NCI-H2107 treated with DMSO at 0.1 percent for 48 hours (cell line): ENCODE results near the gene CACNA1S.

ENCODE experiments used
- DNase-seq: peaks from one replicate; lab custom pipeline; 2025; ENCODE audit not compliant: unreplicated experiment; lab: John Stamatoyannopoulos, UW

Gene CACNA1S

GRCh38 chr1:201140235-201140940, 28.2 kb upstream of the CACNA1S start:
- peak; percentile 57 for DNase-seq

- DNase-seq = no peak
These were observed 27.5 kb upstream of the CACNA1S start for GRCh38 chr1:201139756-201140155.

DNA sequence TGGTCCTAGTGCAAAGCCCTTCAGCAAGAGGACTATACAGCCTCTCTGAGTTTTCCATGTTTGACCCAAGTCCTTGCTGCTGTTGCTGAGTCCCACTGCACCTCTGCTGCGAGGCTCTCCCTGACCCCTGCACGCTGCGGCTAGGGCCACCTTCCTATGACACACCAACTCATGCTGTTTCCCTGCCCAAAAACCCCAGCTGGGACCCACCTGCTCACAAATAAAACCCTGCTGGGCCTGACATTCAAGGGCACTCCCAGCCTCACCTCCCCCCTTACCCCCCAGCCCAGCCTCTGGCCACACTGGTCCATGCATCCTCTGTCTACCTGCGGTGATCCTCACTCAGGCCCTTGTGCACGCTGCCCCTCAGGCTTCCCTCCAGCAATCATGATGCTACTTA, 27.1 kb upstream of the CACNA1S start:
- DNase-seq = no peak

- DNase-seq = no peak
These were observed 26.1 kb upstream of the CACNA1S start for GRCh38 chr1:201138311-201138840.

DNA sequence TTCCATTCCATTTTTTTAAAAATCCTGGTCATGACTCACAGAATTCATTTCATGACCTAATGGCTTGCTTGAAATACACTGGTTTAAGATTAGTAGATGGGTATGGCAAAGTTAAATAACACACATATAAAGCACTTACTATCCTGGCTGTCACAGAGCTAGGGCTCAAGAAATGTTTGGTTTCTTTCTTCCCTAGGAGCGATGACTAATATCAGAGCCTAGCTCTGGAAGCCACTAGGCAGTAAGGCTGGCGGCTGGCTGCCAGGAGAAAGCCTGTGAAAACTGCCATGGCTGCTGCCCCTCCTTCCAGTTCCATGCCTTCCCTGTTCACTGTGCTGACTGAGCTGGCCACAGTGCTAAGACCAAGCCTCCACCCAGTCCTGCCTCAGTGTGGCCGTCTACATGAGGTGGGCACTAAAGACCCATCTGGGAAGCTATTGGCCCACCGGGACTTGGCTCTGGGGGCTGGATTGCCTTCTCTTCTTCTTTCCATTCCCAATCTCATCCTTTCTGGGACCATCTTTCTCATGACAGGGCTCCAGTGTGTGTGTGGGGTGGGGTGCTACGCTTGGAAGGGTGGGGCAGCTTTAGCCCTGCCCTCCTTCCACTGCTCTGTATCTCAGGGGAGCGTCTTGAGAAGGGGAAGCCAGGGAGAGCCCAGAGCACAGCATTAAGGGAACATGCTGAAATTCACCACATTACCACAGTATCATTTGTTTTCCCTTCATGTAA, 25.5 kb upstream of the CACNA1S start:
- no peak for DNase-seq

DNA sequence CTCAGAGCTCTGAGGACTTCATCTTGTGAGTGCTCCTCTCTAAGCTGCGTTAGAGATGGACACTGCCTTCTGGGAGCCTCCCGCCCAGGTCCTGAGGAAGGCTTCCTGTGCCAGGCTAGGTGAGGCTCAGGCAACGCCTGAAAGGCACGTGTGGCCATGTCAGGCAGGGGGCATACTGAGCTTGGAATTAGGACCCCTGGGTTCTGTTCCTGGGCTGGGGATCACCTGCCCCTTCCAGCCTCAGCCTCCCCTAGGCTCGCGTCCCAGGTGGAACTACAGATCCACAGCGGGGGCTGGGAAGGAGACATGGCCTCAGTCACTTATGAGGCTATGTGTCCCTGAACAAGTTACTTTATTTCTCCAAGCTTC, 24.8 kb upstream of the CACNA1S start:
- DNase-seq = no peak

DNA sequence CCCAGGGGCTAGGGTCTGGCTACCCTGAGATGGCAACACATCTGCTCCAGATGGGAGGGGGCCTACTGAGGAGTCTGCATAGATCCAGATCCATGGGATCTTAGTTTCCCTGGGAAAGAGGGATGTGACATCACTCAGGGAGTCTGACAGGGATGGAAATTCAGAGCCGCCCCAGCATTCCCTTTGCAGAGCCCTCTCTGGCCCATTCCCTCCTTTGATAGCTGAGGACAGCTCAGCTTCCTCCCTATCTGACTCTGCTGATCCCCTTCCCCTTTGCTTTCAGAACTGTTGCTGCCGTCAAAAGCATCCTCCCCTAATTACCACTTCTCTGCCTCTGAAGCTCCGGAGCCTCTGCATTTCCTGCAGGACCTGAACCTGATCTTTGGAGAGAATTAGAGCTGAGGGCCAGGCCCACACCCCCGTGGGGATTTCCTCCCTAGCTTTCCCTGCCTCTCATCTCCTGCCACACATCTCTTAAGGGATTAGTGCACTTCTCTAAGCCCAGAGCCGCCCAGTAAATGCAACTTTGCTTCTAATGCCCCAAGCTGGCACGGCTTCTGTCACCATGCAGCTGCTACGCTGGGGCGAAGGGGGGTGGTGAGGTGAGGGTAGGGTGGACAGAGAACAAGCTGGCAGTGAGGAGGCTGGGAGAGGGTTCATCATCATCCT, 24.3 kb upstream of the CACNA1S start:
- no peak for DNase-seq

DNA sequence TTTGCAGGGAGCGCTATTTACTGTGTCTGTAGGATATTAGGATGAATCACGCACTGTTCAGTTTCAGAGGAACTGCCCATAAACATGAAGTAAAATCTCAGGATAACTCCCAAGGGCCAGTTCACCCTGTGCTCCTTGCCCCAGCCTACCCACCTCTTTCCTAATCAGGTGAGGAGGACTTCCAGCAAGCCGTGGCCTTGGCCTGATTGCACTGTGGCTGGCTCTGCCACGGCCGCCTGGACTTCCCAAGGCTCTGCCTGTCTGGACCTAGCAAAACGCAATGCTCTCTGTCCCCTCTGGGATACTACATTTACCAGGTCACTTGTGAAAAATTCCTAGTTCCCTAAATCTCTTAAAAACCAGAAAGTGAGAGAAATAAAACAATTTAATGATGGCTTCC, 22.2 kb upstream of the CACNA1S start:
- DNase-seq = no peak

GRCh38 chr1:201131398-201131797, 19.2 kb upstream of the CACNA1S start:
- no peak for DNase-seq

DNA sequence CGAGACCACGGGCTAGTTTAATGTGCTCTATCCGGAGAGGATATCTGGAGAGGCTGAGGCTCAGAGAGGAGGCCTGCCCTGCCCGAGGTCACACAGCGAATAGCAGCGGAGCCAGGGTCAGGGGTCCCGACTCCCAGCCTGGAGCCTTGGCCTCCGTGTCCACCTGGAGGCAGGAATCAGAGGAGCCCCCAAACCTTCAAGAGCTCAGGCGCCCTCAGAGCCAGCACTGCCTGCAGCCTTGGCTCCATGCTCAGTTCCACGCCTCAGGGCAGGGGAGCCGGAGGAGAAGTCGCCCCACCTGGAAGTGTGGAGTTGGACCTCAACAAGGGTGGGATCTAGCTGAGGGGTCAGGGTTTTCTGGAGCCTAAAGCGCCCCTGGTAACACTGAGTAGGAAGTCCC, 16.7 kb upstream of the CACNA1S start:
- no peak for DNase-seq

GRCh38 chr1:201128476-201128875, 16.2 kb upstream of the CACNA1S start:
- no peak for DNase-seq

DNA sequence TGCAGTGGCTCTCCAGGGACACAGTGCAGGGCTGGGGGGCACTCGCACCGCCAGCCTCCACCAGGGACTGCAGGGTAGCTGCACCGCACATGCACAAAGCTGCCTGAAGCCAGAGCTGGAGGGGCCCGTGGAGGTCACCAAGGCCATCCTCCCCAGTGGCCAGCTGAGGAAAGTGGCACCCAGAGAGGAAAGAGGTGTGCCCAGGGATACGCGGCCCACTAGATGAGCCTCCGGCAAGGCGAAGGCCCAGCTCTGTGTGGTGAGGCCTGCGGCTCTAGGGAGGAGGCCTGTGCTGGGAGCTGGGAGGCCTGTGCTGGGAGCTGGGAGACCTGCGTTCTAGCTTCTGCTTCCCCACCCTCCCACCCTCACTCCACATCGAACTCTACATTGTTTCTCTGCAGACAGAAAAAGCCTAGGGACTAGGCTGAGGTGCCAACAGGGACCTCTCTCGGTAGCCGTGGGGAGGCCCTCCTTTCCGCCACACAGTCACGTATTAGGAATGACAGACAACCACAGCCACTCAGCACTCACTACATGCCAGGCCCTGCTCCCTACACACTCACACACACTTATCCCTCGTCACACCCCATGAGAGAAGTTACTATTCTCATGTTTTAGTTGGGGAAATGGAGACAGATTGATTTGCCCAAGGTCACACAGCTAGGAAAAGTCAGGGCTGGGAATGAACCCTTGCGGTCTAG, 15.7 kb upstream of the CACNA1S start:
- DNase-seq = no peak

- DNase-seq = no peak
These were observed 14.9 kb upstream of the CACNA1S start, which contains the start of gene ASCL5 for GRCh38 chr1:201126832-201127754. ASCL5 (minus strand) TSS chr1:201127184; CDS start chr1:201115372, 11,812 bp downstream.

DNA sequence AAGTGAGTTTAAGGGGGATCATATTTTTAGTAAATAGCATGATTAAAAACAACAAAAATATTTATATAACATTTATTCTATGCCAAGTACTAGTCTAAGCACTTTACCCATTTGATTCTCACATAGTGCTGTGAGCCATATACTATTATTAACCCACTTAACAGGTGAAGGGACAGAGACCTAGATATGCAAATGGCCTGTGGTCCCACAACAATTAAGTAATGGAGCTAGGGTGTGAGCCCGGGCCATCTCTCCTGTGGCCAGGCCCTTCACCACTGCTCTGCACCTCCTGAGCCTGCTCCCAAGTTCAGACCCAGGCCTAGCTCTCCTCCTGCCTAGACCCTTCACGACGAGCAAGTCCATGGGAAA, 14.2 kb upstream of the CACNA1S start:
- no peak for DNase-seq

GRCh38 chr1:201125800-201126199, 13.6 kb upstream of the CACNA1S start:
- no peak for DNase-seq

DNA sequence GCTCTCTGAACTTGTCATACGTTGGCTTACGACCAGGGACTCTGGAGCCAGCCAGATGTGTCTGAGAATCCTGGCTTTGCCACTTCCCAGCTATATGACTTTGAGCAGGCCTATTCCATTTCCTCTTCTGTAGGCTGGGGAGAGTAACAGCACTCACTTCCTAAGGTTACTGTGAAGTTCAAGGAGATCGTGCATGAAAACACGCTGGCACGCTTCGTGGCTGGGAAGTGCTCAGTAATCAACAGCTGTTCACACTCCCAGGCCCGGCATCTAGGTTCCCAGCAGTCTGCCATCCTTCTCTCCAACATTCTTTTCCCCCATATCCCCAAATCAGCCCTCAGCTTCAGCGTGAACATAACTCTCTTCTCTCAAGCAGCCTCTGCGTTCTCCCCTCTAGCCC, 12.8 kb upstream of the CACNA1S start:
- DNase-seq = no peak

DNA sequence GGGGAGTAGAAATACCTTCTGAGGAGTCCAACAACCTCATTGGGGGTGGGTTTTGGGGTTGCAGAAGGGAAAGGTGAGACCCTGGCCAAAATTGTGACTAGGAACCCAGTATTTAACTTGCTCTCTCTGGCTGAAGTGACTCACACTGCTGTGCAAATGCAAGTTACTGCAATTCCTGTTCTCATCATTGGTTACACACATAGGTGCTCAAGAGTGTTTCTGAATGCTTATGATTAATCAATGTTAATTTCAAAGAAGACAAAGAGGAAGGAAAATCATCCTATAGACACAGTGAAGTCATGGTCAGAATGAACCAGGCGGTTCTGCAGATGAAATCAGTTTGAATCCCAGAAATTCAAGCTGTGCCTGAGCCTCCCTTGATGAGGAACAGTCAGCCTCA, 11.6 kb upstream of the CACNA1S start:
- no peak for DNase-seq

DNA sequence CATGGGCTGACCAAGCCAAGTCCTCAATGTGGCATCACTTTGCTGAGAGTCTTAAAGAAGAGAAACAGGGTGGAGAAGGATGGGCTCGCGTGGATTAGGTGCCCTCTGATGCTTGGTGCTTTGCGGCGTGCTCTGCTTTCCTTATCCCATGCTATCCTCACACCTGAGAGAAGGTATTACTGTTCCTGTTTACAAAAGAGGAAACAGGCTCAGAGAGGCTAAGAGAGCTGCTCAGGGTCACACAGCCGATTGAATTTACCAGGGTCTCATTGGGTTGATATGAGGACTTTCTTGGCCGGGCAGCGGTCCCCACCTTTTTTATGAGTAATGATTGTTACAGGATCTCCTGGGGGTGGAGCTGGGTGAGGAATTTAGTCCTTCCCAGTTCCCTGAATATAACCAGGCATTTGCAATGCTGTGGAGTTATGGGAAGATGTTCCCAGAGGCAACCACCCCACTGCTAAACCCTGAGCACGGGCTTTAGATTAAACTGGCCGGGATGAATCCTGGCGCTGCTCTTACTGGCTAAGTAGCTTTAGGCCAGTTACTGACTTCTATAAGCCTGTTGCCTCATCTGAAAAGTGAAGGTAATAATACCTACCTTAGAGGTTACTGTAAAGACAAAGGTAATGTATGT, 10.2 kb upstream of the CACNA1S start:
- DNase-seq = no peak

DNA sequence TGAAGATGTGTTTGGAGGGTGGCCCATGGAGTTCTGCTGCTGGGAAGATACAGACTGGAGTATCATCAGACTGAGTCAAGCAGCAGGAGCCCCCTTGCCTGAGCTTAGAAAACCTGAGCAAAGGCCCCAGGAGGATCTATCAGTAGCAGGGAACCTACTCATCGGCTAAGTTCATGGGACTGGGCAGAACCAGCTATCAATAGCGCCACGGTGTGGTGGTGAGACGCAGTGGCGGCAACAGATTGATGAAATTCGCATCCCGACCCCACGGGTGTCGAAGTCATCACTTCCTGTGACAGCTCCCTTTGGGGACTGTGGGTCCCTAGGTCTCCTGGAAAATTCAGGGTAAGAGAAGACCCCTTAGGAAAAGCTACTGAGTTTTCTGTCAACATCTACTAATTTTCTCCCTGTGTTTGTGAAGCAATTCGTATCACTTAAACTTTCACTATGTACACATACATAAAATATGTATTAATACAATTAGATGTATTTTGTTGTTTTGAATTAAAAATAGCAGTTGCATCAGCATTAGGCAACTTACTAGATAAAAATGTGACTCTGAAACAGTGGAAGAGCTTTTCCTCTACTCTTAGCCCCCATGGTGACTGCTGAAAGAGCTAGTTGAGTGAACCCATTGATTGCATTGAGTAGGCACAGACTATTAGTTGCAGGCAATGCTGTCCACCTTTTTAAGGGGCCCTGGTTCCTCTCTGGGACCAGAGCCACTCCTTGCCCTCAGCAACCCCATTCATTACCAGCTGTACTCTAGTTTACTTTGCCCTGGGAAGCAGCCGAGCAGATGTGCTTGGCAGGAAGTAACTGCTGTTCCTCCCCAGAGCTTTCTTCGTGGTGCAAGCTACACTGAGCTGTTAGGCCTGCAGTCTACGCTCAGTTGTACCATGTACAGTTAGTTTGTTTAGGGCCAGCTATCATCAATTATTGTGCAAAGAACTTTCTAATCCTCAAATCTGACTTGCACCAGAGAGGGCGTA, 7.3 kb upstream of the CACNA1S start:
- DNase-seq = no peak
